Epithelial cell of proximal tubule (primary cell): ENCODE measurements around the gene FAM229B. TPM values are rescaled to one million over a fixed set of nuclear protein-coding genes. Genes with fewer than 3 reads are reported as not detected.
A peak's percentile ranks its signal among the peaks of the same experiment; 100 is the strongest.
"Not testable (repeated sequence)": the region's sequence is repeated elsewhere in the genome, so short reads cannot be mapped to it uniquely, and the experiment has no call there.

Experiments used
- DNase-seq: peaks from one replicate; pipeline ENCODE4 v3.0.0-alpha.2; 2011; ENCODE audit warnings: low read depth
- H3K4me3 ChIP-seq: 2 replicates; pipeline ENCODE4 v1.5.1; 2011; ENCODE audit warnings: low read depth, mild to moderate bottlenecking, low read length
- total RNA-seq: library from RNA; depleted of rRNA; stranded (reverse); fragments of >200 nt; gene quantifications from 2 replicates; pipeline ENCODE4 v1.2.3, GENCODE V29; 2015
- TF ChIP-seq, protein P1 (sequence below): conservative IDR thresholded peaks from 2 replicates; pipeline ENCODE4 v1.5.1; 2012; ENCODE audit warnings: low read depth, mild to moderate bottlenecking, low read length

The FAM229B gene
- total RNA-seq, 1 donor from 2014 or later, result 11.6 TPM

- H3K4me3 ChIP-seq, result no peak overlapping the region
- no peak for DNase-seq
- TF ChIP-seq, protein P1, sequence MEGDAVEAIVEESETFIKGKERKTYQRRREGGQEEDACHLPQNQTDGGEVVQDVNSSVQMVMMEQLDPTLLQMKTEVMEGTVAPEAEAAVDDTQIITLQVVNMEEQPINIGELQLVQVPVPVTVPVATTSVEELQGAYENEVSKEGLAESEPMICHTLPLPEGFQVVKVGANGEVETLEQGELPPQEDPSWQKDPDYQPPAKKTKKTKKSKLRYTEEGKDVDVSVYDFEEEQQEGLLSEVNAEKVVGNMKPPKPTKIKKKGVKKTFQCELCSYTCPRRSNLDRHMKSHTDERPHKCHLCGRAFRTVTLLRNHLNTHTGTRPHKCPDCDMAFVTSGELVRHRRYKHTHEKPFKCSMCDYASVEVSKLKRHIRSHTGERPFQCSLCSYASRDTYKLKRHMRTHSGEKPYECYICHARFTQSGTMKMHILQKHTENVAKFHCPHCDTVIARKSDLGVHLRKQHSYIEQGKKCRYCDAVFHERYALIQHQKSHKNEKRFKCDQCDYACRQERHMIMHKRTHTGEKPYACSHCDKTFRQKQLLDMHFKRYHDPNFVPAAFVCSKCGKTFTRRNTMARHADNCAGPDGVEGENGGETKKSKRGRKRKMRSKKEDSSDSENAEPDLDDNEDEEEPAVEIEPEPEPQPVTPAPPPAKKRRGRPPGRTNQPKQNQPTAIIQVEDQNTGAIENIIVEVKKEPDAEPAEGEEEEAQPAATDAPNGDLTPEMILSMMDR, result no peak
Observed at GRCh38 chr6:112050429-112050828, 37.0 kb upstream of the FAM229B start.

- DNase-seq, H3K4me3 ChIP-seq: not testable (repeated sequence)
Observed at GRCh38 chr6:112051251-112051740, 36.1 kb upstream of the FAM229B start.

- no peak for DNase-seq
- peak within 1 kb of the TSS; percentile 9 for H3K4me3 ChIP-seq
- TF ChIP-seq, protein P1, result no peak
Observed at GRCh38 chr6:112054001-112054400, 33.4 kb upstream of the FAM229B start, which contains the start of gene CCN6. Gene CCN6, plus strand, starts transcription at chr6:112054104. Its CDS starts 254 bp downstream, at chr6:112054358.

DNA sequence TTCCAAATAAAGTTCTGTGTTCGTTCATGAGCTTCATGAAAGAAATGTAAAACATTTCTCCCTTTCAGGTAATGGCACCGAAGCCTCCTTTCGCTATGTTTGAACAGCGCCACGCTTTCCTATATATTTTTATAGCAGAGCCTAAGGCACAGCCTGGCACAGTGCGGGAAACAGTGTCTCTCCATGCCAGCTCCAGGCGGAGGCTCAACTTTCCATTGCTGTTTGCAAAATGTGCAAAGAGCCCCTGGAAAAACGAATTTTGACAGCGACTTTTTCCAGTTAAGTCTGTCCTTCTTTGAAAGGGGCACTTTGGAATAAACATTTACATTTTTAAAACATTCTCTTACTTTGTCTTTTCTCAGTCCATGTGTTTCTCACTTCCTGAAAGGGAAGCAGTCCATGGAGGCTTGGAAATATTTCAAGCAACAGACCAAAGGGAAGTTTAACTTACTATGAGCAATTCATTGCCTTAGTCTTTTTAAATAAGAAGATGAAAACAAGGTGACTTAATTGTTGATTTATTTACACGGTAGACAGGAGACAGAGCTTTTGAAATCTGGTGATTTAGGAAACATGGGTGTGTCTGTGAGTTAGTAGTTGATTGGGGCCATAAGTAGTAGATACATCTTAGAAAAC, 32.7 kb upstream of the FAM229B start:
- H3K4me3 ChIP-seq, result no peak overlapping the region
- TF ChIP-seq, protein P1, result no peak
- no peak for DNase-seq

DNA sequence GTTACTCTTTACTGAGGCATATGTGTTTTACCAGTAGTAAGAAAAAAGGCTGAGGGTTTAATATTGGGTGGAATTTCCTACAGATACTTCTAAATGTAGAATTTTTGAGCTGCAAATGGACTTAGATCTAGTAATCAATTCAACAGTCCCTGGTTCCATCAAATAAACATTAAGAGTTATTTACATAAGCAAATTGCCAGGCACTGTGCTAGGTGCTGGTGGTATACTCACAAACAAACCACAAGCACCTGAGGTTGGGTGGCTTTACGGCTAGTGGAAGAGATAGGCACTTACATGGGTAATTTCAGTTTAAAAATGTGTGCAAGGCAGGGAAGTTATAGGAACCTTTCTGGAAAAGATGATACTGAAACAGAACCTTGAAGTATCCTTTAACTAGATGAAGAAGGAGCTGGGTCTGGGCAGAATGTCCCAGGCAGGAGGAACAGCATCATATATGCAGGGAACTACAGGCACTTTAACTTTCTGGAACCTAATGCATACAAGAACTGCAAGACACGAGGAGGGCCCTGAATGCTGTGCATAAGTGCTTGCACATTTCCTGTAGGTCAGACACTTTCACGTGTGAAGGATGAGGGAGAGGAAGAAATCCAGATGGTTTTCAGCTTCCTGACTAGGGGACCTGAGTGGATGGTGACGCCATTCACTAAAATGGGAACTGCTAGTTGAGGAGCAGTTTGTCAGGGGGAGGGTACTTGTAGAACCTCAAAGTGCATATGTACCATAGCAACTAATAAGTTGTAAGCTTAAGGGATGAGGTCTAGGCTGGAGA, 29.0 kb upstream of the FAM229B start:
- TF ChIP-seq, protein P1, result no peak
- H3K4me3 ChIP-seq, result no peak overlapping the region
- DNase-seq, result no peak

GRCh38 chr6:112061605-112062004, 25.8 kb upstream of the FAM229B start:
- H3K4me3 ChIP-seq, result no peak overlapping the region
- DNase-seq, result no peak
- TF ChIP-seq, protein P1, result no peak

DNA sequence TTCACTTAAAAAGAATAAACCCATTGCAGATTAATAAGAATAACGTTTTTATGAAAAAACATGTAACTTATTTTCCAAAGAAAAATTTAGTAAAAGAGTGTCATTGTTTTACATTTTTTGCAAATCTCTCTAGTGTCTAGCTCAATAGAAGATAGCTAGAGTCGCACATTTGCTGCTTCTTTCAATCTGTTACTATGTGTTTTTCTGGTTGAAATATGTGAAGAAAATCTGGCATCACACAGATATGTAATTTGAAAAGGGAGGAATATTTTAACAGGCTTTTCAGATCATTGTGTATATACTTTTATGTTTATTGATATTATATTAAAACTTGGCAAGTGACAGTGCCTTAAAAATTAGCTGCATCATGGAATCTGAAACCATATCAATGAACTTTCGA, 24.4 kb upstream of the FAM229B start:
- H3K4me3 ChIP-seq, result no peak overlapping the region
- no peak for DNase-seq
- TF ChIP-seq, protein P1, result no peak
